Loucy (cell line): ENCODE measurements around the gene GALNT18.

Source experiments
- CTCF ChIP-seq: fragments of 200-600 bp; sonication (generic); conservative IDR thresholded peaks from 2 replicates; pipeline ENCODE4 v1.5.1; 2014; ENCODE audit warnings: mild to moderate bottlenecking, antibody characterized with exemption, low read length
- EZH2phosphoT487 ChIP-seq: fragments of 200-600 bp; IDR thresholded peaks from 2 replicates; pipeline ENCODE4 v1.6.1; 2018; ENCODE audit warnings: antibody characterized with exemption, mild to moderate bottlenecking, moderate library complexity, borderline replicate concordance

GRCh38 chr11:11464555-11464954 is 157.2 kb downstream of the GALNT18 start:
- TF ChIP-seq CTCF, result no peak
- no peak for TF ChIP-seq EZH2phosphoT487
